Measurements from ENCODE around the gene TWNK. TPM values are rescaled to one million over a fixed set of nuclear protein-coding genes. Genes with fewer than 3 reads are reported as not detected.

The TWNK gene
- total RNA-seq, 1 experiment from 2014 or later: 38.7 TPM

DNA sequence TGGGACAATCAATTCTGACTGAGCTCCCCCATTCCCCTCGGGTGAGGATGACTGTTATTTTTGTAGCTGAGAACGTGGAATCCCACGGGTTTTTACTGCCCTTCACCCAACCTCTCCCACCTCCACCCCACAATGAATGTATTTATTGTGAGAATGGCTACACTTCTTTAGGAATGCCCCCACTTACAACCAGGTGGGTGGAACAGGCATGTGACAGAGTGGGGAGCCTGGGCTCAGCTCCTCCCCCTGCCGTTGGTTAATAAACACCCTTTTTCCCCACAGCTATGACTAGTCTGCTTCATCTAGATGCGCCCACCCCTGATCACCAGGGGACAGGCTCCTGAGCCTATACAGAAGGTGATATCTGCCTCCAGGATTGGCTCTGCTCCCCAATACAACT is 2.0 kb upstream of the TWNK start:
- no peak for TF ChIP-seq CTCF (conservative IDR thresholded peaks at IDR 0.05)
- H2BK12ac ChIP-seq (ENCODE audit: insufficient read length, low read depth, low read length): no peak overlapping the region
- H4K5ac ChIP-seq (ENCODE audit: insufficient read length, low read depth, low read length): no peak overlapping the region
- DNase-seq: no peak
- H2BK120ac ChIP-seq (ENCODE audit: low read depth, low read length, poor library complexity, severe bottlenecking): no peak overlapping the region
- H3K9ac ChIP-seq (ENCODE audit: extremely low read depth, insufficient read length, low read length): no peak overlapping the region
- H3K79me1 ChIP-seq (ENCODE audit: insufficient read depth, low read depth, low read length, poor library complexity, severe bottlenecking): peaks cover 14% of the 10 kb centered on the region
- H3K36me3 Mint-ChIP-seq (ENCODE audit: insufficient read depth in 1 of 3, low read depth in 3 of 3): peaks cover 16 to 40% (median 36%) of the 10 kb centered on the region in 3 experiments; a peak in 6 of 7 replicates
- no peak overlapping the region for H3T11ph ChIP-seq (ENCODE audit: low read length)
- H3K9me3 ChIP-seq (ENCODE audit: control insufficient read depth, low read depth, low read length): no peaks in the 10 kb centered on the region
- no peak overlapping the region for H2BK15ac ChIP-seq (ENCODE audit: low read depth, low read length)
- no CpG with 5 or more reads among the region's 5 CpGs for WGBS (ENCODE audit: extremely low coverage, insufficient read length, low lambda C conversion rate)
- no peak overlapping the region for H3K23ac ChIP-seq (ENCODE audit: insufficient read length, low read depth, low read length)
- no peak overlapping the region for H2AK5ac ChIP-seq (ENCODE audit: insufficient read length, low read length)
- peaks cover 9 to 16% of the 10 kb centered on the region in 2 experiments for H3K4me1 Mint-ChIP-seq
- no peak overlapping the region for H2BK20ac ChIP-seq (ENCODE audit: low read depth, low read length, poor library complexity, severe bottlenecking)
- H3K27me3 ChIP-seq (ENCODE audit: insufficient read depth, low read length): no peaks in the 10 kb centered on the region
- no peak overlapping the region for H3K4me2 ChIP-seq (ENCODE audit: insufficient read depth, insufficient read length, low read length)
- H3K4me1 ChIP-seq (ENCODE audit: insufficient read depth, low read length): no peaks in the 10 kb centered on the region; the same call in 1 of the 2 replicates
- H2BK5ac ChIP-seq (ENCODE audit: insufficient read length, low read length): no peak overlapping the region
- H3K4me3 Mint-ChIP-seq: peak overlapping the region; percentile 96 to 98; a peak in 3 of 5 replicates
- H3K27ac Mint-ChIP-seq: no peak overlapping the region
- H3K18ac ChIP-seq (ENCODE audit: insufficient read length, low read depth, low read length): no peak overlapping the region
- no peak overlapping the region for H2AFZ ChIP-seq (ENCODE audit: low read length)
- no peak overlapping the region for H3K27ac ChIP-seq (ENCODE audit: insufficient read length, low read depth, low read length)
- H3K14ac ChIP-seq (ENCODE audit: insufficient read depth, low read length): no peak overlapping the region
- no peak overlapping the region for H4K91ac ChIP-seq (ENCODE audit: insufficient read length, low read depth, low read length)
- peaks cover 15% of the 10 kb centered on the region; the same call in 1 of the 2 replicates for H3K79me2 ChIP-seq (ENCODE audit: insufficient read depth, low read length)
- peaks cover 8% of the 10 kb centered on the region for H3K23me2 ChIP-seq (ENCODE audit: insufficient read length, low read depth, low read length, poor library complexity, severe bottlenecking)
- no peaks in the 10 kb centered on the region for H3K27me3 Mint-ChIP-seq (ENCODE audit: low read depth)
- peaks cover 0 to 2% of the 10 kb centered on the region in 2 experiments; a peak in 3 of 5 replicates for H3K9me3 Mint-ChIP-seq
- no peaks in the 10 kb centered on the region for H4K20me1 ChIP-seq (ENCODE audit: control insufficient read depth, insufficient read depth, insufficient read length)
- no peak overlapping the region for H3K56ac ChIP-seq (ENCODE audit: insufficient read length, low read depth, low read length)
- no peak overlapping the region for H4K8ac ChIP-seq (replicated peaks; ENCODE audit: insufficient read length, low read depth, low read length)
- H3K4ac ChIP-seq (ENCODE audit: low read depth, low read length): no peak overlapping the region
